HG03457 (cell line): ENCODE data around the gene HAL.
"Not testable (repeated sequence)": the region's sequence is repeated elsewhere in the genome, so short reads cannot be mapped to it uniquely, and the experiment has no call there.

ENCODE experiments used
- ATAC-seq: cut with Tn5 transposase; IDR thresholded peaks from one replicate; pipeline ENCODE4 v1.9.1; 2021; ENCODE audit warnings: moderate number of reproducible peaks; ENCODE audit not compliant: unreplicated experiment

Gene HAL

GRCh38 chr12:95978774-95979173, 17.4 kb downstream of the HAL start:
- no peak for ATAC-seq

- ATAC-seq, result no peak
Observed at GRCh38 chr12:95978351-95978750, 17.8 kb downstream of the HAL start.

- ATAC-seq, result no peak
Observed at GRCh38 chr12:95977764-95978305, 18.3 kb downstream of the HAL start.

- no peak for ATAC-seq
Observed at GRCh38 chr12:95976416-95976832, 19.7 kb downstream of the HAL start.

GRCh38 chr12:95975491-95975890, 20.7 kb downstream of the HAL start:
- ATAC-seq, result no peak

- no peak for ATAC-seq
Observed at GRCh38 chr12:95974358-95974757, 21.8 kb downstream of the HAL start.

GRCh38 chr12:95972832-95973456, 23.2 kb downstream of the HAL start:
- ATAC-seq, result no peak

- ATAC-seq, result no peak
Observed at GRCh38 chr12:95970905-95971304, 25.2 kb downstream of the HAL start.

GRCh38 chr12:95969116-95969515, 27.0 kb downstream of the HAL start:
- not testable (repeated sequence) for ATAC-seq

GRCh38 chr12:95967301-95967700, 28.8 kb downstream of the HAL start:
- ATAC-seq, result no peak

GRCh38 chr12:95966287-95966870, 29.8 kb downstream of the HAL start:
- no peak for ATAC-seq

GRCh38 chr12:95963096-95963495, 33.0 kb downstream of the HAL start:
- ATAC-seq, result no peak

GRCh38 chr12:95962222-95962621, 33.9 kb downstream of the HAL start:
- no peak for ATAC-seq

- ATAC-seq, result no peak
Observed at GRCh38 chr12:95960241-95960640, 35.9 kb downstream of the HAL start.

GRCh38 chr12:95959107-95959506, 37.0 kb downstream of the HAL start:
- no peak for ATAC-seq

GRCh38 chr12:95956557-95957145, 39.5 kb downstream of the HAL start:
- ATAC-seq, result no peak

GRCh38 chr12:95955549-95956159, 40.5 kb downstream of the HAL start:
- no peak for ATAC-seq

- no peak for ATAC-seq
Observed at GRCh38 chr12:95953000-95953399, 43.1 kb downstream of the HAL start.

- no peak for ATAC-seq
Observed at GRCh38 chr12:95951515-95951914, 44.6 kb downstream of the HAL start.

- no peak for ATAC-seq
Observed at GRCh38 chr12:95949477-95950206, 46.5 kb downstream of the HAL start.

- ATAC-seq, result no peak
Observed at GRCh38 chr12:95944108-95944704, 51.9 kb downstream of the HAL start.
